GM21717 (cell line): ENCODE results near the gene PCARE.
"Not testable (repeated sequence)": the region's sequence is repeated elsewhere in the genome, so short reads cannot be mapped to it uniquely, and the experiment has no call there.

ENCODE experiments used
- ATAC-seq: cut with Tn5 transposase; IDR thresholded peaks from one replicate; pipeline ENCODE4 v1.9.1; 2021; ENCODE audit warnings: mild to moderate bottlenecking, moderate library complexity; ENCODE audit not compliant: unreplicated experiment

PCARE gene

DNA sequence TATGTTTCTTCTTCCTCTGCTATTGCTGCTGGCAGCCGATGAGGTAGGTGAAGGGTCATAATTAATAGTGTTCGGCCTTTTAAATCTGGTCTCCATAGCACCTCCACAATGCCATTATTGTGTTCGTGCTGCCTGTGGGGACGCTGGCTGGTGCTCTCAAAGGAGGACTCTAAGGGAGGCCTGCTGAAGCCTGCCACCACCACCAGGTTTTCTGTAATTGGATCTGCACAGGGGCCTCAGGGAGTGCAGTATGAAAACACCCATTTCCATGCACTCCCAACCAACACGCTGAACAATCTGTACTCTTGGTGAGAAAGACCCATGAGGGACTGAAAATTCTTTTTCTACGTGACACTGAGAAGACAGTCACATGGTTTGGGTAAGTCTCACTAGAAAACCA, 23.2 kb upstream of the PCARE start:
- ATAC-seq, result no peak

GRCh38 chr2:29096969-29097368, 22.6 kb upstream of the PCARE start:
- ATAC-seq, result no peak

- ATAC-seq, result not testable (repeated sequence)
These were observed 16.0 kb upstream of the PCARE start for GRCh38 chr2:29090311-29090710.

DNA sequence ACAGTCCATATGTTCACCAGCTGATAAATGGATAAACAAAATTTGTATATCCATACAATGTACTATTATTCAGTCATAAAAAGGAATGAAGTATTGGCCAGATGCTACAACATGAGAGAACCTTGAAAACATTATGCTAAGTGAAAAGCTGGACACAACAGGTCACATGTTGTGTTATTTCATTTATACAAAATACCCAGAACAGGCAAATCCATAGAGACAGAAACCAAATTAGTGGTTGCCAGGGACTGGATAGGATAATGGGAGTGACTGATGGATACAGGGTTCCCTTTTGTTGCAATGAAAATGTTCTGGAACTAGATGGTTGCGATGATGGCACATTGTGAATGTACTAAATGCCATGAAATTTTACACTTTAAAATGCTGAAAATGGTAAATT, 10.2 kb upstream of the PCARE start:
- ATAC-seq, result no peak

- ATAC-seq, result no peak
These were observed 8.6 kb upstream of the PCARE start for GRCh38 chr2:29082804-29083495.

GRCh38 chr2:29080886-29081743, 6.8 kb upstream of the PCARE start:
- ATAC-seq, result no peak

GRCh38 chr2:29079887-29080286, 5.6 kb upstream of the PCARE start:
- no peak for ATAC-seq

DNA sequence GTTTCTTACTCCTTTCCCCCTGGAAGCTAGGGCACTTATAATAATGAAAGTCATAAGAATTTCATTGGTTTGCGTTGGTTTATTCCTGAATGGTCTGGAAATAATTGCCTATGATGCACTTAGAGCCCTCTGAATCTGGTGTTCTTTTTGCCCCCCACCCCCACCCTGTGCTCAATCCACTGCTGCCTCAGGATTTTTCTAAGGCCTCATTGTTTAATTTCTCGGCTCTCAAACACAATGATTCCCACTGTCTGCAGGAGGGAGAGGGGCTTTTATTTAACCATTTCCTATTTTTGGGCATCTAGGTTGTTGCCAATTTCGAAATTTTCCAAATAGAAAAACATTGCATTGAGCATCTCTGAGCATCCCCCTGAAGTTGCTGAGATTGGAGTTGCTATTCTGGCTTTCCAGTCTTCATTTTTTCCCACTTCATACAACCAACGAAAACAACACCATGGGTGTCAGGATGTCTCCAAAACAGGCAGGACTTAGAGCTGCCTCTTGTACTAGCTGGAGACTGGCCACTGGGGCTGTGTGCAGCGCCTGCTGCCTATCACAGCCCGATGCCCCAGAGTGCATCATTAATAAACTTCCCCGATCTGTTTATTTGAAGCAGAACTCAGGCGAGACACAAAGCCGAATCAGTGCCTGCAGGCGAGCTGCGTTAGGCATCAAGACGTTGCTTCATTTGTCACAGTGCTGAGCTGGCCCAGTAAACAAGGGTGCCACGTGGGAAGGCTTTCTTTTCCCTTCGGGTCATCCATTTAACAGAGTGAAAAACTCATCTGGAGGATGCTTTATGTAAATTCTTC, 1.8 kb upstream of the PCARE start:
- ATAC-seq, result no peak

GRCh38 chr2:29073933-29074332, 390 bp downstream of the PCARE start:
- no peak for ATAC-seq

DNA sequence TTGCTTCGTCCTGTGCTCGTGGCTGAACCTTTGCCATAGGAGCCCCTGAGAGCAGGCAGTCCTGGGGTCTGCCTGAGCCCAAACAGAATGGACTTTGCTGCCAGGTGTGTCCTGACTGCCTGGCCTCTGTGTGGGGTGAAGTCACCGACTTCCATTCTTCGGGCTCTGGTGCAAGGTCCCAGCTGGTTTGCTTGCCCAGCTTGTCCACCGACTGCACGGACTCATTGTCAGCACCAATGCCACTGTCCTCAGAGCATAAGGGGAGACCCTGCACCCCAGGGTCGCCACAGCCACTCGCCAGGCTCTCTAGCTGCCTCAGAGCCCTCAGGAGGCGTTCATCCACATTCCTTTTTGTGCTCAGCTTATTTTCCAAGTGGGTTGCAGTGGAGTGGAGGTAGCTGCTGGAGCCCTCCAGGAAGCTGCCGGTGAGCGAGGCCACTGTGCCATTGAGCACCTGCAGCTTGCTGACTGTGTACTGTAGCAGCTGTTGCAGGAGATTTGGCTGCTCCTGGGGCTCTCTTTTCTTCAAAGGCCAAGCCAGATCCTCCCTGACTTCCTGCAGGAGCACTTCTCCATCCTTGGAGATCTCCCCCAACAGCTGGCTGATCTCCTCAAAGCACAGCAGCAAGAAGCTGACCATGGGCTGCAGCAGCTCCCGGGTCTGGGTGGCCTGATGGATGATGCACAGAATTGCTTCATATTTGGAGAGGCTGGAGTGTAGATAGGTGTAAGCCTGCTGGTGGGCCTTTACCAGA, 1.2 kb downstream of the PCARE start:
- ATAC-seq, result no peak

DNA sequence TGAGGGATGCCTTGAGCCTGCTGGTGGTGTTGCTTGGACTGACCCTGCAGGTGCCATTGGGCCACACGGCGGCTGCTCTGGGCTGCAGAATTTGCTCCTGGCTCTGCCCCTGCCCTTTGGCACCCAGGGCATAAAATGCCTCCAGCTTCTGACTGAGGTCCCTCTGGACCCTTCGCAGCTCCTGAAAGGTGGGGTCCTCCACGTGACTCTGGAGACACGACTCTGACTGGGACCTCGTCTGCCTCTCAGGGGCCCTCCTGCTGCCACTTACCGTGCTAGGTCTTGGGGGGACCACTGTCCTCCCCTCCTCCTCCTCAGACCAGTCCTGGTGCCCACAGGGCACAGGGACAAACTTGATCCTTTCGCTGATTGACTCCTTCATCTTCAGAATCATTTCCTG, 2.1 kb downstream of the PCARE start:
- ATAC-seq, result no peak

- no peak for ATAC-seq
These were observed 3.0 kb downstream of the PCARE start for GRCh38 chr2:29071032-29071975.

GRCh38 chr2:29070526-29070925, 3.8 kb downstream of the PCARE start:
- ATAC-seq, result no peak

DNA sequence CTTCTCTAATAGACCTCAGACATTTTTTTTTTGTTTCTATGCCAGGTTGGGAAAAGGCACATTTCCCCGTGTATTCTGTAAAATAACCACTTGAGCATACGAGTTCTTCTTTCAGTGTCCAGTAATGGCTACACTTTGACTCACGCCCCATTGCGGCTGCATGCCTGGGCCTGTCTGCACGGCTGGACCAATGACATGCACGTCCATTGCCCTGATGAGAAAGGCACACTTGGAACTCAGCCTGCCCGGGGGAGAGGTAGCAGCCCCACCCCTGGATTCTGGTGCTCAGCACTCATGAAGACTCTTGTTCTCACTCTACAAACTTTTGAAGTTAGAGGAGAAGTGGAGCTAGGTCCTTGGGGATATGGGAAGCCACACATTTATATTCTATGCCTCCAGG, 5.8 kb downstream of the PCARE start:
- ATAC-seq, result no peak

DNA sequence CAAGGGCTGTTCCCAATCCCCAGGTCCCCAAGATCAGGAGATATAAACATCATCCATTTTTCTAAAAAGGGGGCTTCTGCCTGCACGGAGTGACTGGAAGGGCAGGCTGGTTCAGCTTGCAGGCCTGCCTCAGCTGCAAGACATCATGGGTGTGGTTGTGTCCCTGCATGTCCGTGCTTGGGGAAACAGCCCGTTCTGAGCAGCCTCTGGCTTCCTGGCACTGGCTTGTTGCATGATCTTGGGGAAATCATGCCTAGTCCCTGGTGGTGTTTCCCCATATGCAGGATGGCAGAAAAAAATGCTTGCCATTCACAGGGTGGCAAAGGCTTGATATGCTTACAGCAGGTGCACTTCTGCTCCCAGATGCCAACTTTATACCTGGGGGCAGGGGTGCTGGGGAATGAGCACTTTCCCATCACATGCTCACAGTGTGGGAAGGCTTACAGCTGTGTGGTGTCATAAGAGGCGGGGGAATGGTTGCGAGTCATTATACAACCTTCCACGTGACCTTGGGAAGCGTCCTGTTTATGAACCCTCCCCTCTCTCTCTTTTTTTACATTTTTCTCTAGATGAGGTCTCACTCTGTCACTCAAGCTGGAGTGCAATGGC, 7.2 kb downstream of the PCARE start:
- ATAC-seq, result no peak

DNA sequence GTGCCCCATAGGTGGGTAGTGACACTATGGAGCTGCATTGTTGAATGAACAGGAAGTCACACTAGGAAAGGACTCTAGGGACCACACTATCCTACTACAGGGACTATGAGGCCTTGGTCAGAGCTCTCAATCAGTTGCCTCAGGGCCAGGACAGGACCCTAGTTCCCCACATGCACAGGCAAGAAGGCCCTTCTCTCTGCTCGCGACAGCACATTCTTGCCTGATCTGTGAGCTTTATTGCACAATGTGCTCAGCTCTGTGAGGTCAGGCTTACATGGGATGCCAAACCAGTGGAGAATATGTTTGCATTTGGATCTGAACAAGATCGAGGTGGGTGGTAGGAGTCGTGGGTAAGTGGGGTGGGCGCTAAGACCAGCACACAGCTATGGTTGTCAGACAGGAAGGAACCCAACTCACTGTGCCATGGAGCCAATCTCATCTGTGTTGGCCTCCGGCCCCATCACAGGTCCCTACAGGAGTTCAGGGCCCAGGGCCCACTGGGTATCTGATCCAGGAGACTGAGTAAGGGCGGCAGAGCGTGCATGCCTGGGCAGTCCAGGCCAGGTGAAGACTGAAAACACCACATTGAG, 8.0 kb downstream of the PCARE start:
- no peak for ATAC-seq

- no peak for ATAC-seq
These were observed 9.1 kb downstream of the PCARE start for GRCh38 chr2:29065068-29065811.

- no peak for ATAC-seq
These were observed 9.6 kb downstream of the PCARE start for GRCh38 chr2:29064746-29065067.
